ENCODE results near the gene ITGA11. TPM values are rescaled to one million over a fixed set of nuclear protein-coding genes. Genes with fewer than 3 reads are reported as not detected.

ITGA11 gene
- total RNA-seq, 1 experiment from 2014 or later = not detected

DNA sequence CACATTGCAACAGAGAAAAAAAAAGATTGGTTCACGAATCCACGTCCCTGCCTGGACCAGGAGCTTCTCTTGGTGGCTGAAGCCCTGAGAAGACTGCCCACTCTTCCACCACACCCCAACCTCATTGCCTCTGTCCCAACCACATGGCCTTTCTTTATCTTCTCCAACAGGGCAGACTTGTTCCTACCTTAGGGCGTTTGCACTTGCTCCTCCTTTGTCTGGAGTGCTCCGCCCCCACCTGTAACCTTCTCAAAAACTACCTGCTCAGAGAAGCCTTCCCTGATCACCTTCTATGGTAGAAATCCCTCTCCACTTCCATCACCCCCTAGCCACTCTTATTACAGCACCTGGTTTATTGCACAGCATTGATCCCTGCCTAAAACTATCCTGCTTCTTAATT is 64.7 kb downstream of the ITGA11 start:
- intact Hi-C loops (cut with micrococcal nuclease) = no loop called here
- Histone ChIP-seq H3K4me1 (ENCODE audit: insufficient read depth, low read length) (no peaks in the 10 kb centered on the region), H3F3A (ENCODE audit: low read length, unreplicated experiment) (no peaks in the 10 kb centered on the region), H3K27me3 (ENCODE audit: low read length) (no peaks in the 10 kb centered on the region), H3K9ac (ENCODE audit: low read length) (no peak overlapping the region), H3K36me3 (ENCODE audit: low read depth, low read length) (no peaks in the 10 kb centered on the region), H3K9me2 (replicated peaks; ENCODE audit: low read length) (no peaks in the 10 kb centered on the region), H4K20me1 (ENCODE audit: low read length) (no peaks in the 10 kb centered on the region), H3K9me3 (ENCODE audit: low read length) (no peaks in the 10 kb centered on the region), H3K27ac (ENCODE audit: low read length) (no peak overlapping the region), H3K4me2 (ENCODE audit: low read length) (no peak overlapping the region), H2AFZ (ENCODE audit: low read length) (no peak overlapping the region), H3K79me2 (ENCODE audit: low read length) (no peaks in the 10 kb centered on the region), H3K4me3 (ENCODE audit: low read length) (no peak overlapping the region)
- ChIA-PET POLR2A (ENCODE audit: unreplicated experiment) (no interaction called here), CTCF (no interaction called here)
- ATAC-seq = no peak
- TF ChIP-seq EZH2 (IDR thresholded peaks at IDR 0.05; ENCODE audit: low read length, unreplicated experiment) = no peak
- TF ChIP-seq, protein P1, sequence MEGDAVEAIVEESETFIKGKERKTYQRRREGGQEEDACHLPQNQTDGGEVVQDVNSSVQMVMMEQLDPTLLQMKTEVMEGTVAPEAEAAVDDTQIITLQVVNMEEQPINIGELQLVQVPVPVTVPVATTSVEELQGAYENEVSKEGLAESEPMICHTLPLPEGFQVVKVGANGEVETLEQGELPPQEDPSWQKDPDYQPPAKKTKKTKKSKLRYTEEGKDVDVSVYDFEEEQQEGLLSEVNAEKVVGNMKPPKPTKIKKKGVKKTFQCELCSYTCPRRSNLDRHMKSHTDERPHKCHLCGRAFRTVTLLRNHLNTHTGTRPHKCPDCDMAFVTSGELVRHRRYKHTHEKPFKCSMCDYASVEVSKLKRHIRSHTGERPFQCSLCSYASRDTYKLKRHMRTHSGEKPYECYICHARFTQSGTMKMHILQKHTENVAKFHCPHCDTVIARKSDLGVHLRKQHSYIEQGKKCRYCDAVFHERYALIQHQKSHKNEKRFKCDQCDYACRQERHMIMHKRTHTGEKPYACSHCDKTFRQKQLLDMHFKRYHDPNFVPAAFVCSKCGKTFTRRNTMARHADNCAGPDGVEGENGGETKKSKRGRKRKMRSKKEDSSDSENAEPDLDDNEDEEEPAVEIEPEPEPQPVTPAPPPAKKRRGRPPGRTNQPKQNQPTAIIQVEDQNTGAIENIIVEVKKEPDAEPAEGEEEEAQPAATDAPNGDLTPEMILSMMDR (conservative IDR thresholded peaks at IDR 0.05; ENCODE audit: low read depth, low read length) = no peak
- TF ChIP-seq EZH2phosphoT487 (IDR thresholded peaks at IDR 0.05; ENCODE audit: borderline replicate concordance, low read length) = no peak
- BruUV-seq (replicated peaks) = no TSS peak
- no peak for DNase-seq

DNA sequence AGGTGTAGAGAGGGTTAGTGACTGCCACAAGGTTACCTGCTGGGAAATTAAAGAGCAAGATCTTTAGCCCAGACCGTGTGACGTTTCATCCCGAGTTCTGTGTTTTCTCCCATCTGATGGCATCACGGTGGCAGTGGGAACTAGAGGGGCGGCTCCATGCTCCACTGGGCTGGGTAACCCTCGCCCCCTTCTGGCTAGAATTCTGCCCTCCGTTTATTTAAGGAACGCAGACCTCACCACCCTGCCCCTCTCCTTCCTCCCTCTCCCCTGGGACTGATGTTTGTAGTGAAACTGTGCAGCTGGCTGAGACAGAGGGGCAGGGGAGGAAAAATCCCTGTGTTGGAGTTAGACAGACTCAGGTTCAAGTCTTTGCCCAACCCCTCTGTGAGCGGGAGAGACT is 65.6 kb downstream of the ITGA11 start:
- Histone ChIP-seq H3K4me2 (ENCODE audit: low read length) (no peak overlapping the region), H2AFZ (ENCODE audit: low read length) (no peak overlapping the region), H3K27me3 (ENCODE audit: low read length) (no peaks in the 10 kb centered on the region), H3K79me2 (ENCODE audit: low read length) (no peaks in the 10 kb centered on the region), H3K9me3 (ENCODE audit: low read length) (no peaks in the 10 kb centered on the region), H3K36me3 (ENCODE audit: low read depth, low read length) (no peaks in the 10 kb centered on the region), H3F3A (ENCODE audit: low read length, unreplicated experiment) (no peaks in the 10 kb centered on the region), H4K20me1 (ENCODE audit: low read length) (no peaks in the 10 kb centered on the region), H3K9ac (ENCODE audit: low read length) (no peak overlapping the region), H3K4me3 (ENCODE audit: low read length) (no peak overlapping the region), H3K4me1 (ENCODE audit: insufficient read depth, low read length) (no peaks in the 10 kb centered on the region), H3K9me2 (replicated peaks; ENCODE audit: low read length) (no peaks in the 10 kb centered on the region), H3K27ac (ENCODE audit: low read length) (no peak overlapping the region)
- intact Hi-C loops (cut with micrococcal nuclease) = no loop called here
- ChIA-PET POLR2A (ENCODE audit: unreplicated experiment) (no interaction called here), CTCF (no interaction called here)
- BruUV-seq (replicated peaks) = no TSS peak
- DNase-seq (no peak), ATAC-seq (no peak)
- TF ChIP-seq EZH2 (IDR thresholded peaks at IDR 0.05; ENCODE audit: low read length, unreplicated experiment) (no peak), EZH2phosphoT487 (IDR thresholded peaks at IDR 0.05; ENCODE audit: borderline replicate concordance, low read length) (no peak)
- TF ChIP-seq, protein P1 (conservative IDR thresholded peaks at IDR 0.05; ENCODE audit: low read depth, low read length) = no peak

DNA sequence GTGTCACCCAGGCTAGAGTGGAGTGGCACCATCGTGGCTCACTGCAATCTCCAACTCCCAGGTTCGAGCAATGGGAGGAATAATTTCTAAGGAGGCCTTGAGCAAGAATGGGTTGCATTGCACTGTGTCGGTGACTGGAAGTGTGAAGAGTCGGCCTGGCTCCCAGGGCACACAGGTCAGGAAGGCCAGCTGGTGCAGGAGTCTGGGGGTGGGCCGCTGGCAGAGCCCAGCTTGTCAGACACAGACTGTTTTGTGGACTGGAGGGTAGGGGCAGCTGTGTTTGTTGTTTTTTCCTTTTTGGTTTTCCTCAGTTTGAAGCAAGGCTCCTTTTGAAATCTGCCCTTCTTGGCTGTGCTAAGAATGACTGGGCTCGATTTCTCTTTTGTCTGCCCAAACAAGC is 66.2 kb downstream of the ITGA11 start:
- CTCF ChIA-PET = no interaction called here
- Histone ChIP-seq H3K9ac (ENCODE audit: low read length) (no peak overlapping the region), H4K20me1 (ENCODE audit: low read length) (no peaks in the 10 kb centered on the region), H3K27me3 (ENCODE audit: low read length) (no peaks in the 10 kb centered on the region), H2AFZ (ENCODE audit: low read length) (no peak overlapping the region), H3K79me2 (ENCODE audit: low read length) (no peaks in the 10 kb centered on the region), H3F3A (ENCODE audit: low read length, unreplicated experiment) (no peaks in the 10 kb centered on the region), H3K9me2 (replicated peaks; ENCODE audit: low read length) (no peaks in the 10 kb centered on the region), H3K4me1 (ENCODE audit: insufficient read depth, low read length) (no peaks in the 10 kb centered on the region), H3K4me3 (ENCODE audit: low read length) (no peak overlapping the region), H3K9me3 (ENCODE audit: low read length) (no peaks in the 10 kb centered on the region), H3K4me2 (ENCODE audit: low read length) (no peak overlapping the region), H3K27ac (ENCODE audit: low read length) (no peak overlapping the region), H3K36me3 (ENCODE audit: low read depth, low read length) (no peaks in the 10 kb centered on the region)
- TF ChIP-seq EZH2phosphoT487 (IDR thresholded peaks at IDR 0.05; ENCODE audit: borderline replicate concordance, low read length) (no peak), EZH2 (IDR thresholded peaks at IDR 0.05; ENCODE audit: low read length, unreplicated experiment) (no peak)
- TF ChIP-seq, protein P1 (conservative IDR thresholded peaks at IDR 0.05; ENCODE audit: low read depth, low read length) = no peak
- DNase-seq (no peak), ATAC-seq (no peak)
- POLR2A ChIA-PET (ENCODE audit: unreplicated experiment) = no interaction called here
- BruUV-seq (replicated peaks) = no TSS peak
- intact Hi-C loops (cut with micrococcal nuclease) = no loop called here

Data from PC-3 (cell line).